Spleen (tissue), 7 donors: ENCODE results near the gene TOMM6.

Experiments used
- POLR2AphosphoS5 ChIP-seq, 3 donors: sonication (generic); formaldehyde crosslinking; IDR thresholded peaks; one replicate each; pipeline ENCODE4 v1.5.1; 2017; ENCODE audit warnings: antibody characterized with exemption in 3 of 3
- TF ChIP-seq, protein P1 (sequence below), 11 experiments: fragments of 200-600 bp in 7 of 11; fragments of 450-650 bp in 4 of 11; sonication (generic) in 4 of 11; IDR thresholded peaks in 8 of 11; conservative IDR thresholded peaks in 3 of 11; 1 replicate in 7 of 11; 2 replicates in 4 of 11; pipeline versions ENCODE4 v1.4.0 to v1.8.0; 2016 to 2021; ENCODE audit warnings: antibody characterized with exemption in 11 of 11, inconsistent platforms in 4 of 11, mild to moderate bottlenecking in 1 of 11
- donor health status: DM: no; HTN: no; CAD: no; lungs with moderate emphysema.
- donor health status: DM: no; HTN: no; CAD: no.
- donor health status: DM: no; HTN: no; CAD: no.

DNA sequence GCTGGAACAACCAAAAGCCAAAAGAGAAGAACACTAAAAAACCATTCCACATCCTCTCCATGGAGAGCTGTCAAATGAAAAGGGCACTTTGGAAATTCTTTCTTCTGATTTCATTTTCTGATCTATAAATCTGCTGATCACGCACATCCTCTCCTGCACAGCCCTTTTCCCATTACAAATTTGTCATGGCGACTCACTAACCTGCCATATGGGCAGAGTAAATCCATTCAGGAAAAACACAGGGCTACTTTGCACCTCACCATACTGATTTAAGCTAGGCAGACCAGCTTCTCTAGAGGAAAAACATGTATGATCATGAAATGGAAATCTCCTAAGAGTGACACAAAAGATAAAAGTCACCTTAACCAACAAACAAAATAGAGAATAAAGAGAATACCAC is 26.0 kb downstream of the TOMM6 start:
- no peak for TF ChIP-seq POLR2AphosphoS5 (IDR thresholded peaks at IDR 0.05)
- TF ChIP-seq, protein P1, sequence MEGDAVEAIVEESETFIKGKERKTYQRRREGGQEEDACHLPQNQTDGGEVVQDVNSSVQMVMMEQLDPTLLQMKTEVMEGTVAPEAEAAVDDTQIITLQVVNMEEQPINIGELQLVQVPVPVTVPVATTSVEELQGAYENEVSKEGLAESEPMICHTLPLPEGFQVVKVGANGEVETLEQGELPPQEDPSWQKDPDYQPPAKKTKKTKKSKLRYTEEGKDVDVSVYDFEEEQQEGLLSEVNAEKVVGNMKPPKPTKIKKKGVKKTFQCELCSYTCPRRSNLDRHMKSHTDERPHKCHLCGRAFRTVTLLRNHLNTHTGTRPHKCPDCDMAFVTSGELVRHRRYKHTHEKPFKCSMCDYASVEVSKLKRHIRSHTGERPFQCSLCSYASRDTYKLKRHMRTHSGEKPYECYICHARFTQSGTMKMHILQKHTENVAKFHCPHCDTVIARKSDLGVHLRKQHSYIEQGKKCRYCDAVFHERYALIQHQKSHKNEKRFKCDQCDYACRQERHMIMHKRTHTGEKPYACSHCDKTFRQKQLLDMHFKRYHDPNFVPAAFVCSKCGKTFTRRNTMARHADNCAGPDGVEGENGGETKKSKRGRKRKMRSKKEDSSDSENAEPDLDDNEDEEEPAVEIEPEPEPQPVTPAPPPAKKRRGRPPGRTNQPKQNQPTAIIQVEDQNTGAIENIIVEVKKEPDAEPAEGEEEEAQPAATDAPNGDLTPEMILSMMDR (IDR thresholded peaks at IDR 0.05 in 8 of 11, conservative IDR thresholded peaks at IDR 0.05 in 3 of 11), result no peak
